ENCODE measurements around the gene RAP1GAP.

GRCh38 chr1:21590934-21591333, 78.2 kb downstream of the RAP1GAP start:
- TF ChIP-seq, protein P1, sequence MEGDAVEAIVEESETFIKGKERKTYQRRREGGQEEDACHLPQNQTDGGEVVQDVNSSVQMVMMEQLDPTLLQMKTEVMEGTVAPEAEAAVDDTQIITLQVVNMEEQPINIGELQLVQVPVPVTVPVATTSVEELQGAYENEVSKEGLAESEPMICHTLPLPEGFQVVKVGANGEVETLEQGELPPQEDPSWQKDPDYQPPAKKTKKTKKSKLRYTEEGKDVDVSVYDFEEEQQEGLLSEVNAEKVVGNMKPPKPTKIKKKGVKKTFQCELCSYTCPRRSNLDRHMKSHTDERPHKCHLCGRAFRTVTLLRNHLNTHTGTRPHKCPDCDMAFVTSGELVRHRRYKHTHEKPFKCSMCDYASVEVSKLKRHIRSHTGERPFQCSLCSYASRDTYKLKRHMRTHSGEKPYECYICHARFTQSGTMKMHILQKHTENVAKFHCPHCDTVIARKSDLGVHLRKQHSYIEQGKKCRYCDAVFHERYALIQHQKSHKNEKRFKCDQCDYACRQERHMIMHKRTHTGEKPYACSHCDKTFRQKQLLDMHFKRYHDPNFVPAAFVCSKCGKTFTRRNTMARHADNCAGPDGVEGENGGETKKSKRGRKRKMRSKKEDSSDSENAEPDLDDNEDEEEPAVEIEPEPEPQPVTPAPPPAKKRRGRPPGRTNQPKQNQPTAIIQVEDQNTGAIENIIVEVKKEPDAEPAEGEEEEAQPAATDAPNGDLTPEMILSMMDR (IDR thresholded peaks at IDR 0.05; ENCODE audit: low read length): no peak
- TF ChIP-seq EZH2 (optimal IDR thresholded peaks at IDR 0.05; ENCODE audit: low read depth, low read length) (no peak), EZH2phosphoT487 (IDR thresholded peaks at IDR 0.05; ENCODE audit: low read length) (no peak)

All from MM.1S (cell line).